SK-N-SH treated with all-trans-retinoic acid at 6 μM for 48 hours (cell line): ENCODE measurements around the gene KRT72.

Source experiments
- ATAC-seq: fragments of 200-7000 bp; cut with Tn5 transposase; 3 replicates; pipeline ENCODE4 v1.9.1; 2020; ENCODE audit warnings: mild to moderate bottlenecking, moderate library complexity
- ARNTL ChIP-seq: fragments of 450-650 bp; formaldehyde crosslinking; IDR thresholded peaks from 2 replicates; pipeline ENCODE4 v1.5.0; 2020; ENCODE audit warnings: low read depth, mild to moderate bottlenecking, moderate library complexity, borderline replicate concordance
- BACH2 ChIP-seq: fragments of 250-450 bp; sonication (Bioruptor Pico); IDR thresholded peaks from 2 replicates; pipeline ENCODE4 v1.9.0; 2021; ENCODE audit warnings: mild to moderate bottlenecking, borderline replicate concordance
- CREB5 ChIP-seq: fragments of 250-450 bp; sonication (Bioruptor Pico); IDR thresholded peaks from 2 replicates; pipeline ENCODE4 v1.5.1; 2020; ENCODE audit warnings: low read depth, mild to moderate bottlenecking, moderate library complexity
- CSDC2 ChIP-seq: fragments of 250-450 bp; sonication (Bioruptor Pico); IDR thresholded peaks from 2 replicates; pipeline ENCODE4 v1.5.0; 2020; ENCODE audit warnings: mild to moderate bottlenecking, moderate library complexity
- CSRNP3 ChIP-seq: fragments of 250-450 bp; sonication (Bioruptor Pico); IDR thresholded peaks from 2 replicates; pipeline ENCODE4 v1.5.1; 2021; ENCODE audit warnings: mild to moderate bottlenecking, moderate library complexity
- ESRRG ChIP-seq: fragments of 250-450 bp; sonication (Bioruptor Pico); IDR thresholded peaks from 2 replicates; pipeline ENCODE4 v1.6.1; 2021; ENCODE audit warnings: mild to moderate bottlenecking
- GLIS3 ChIP-seq: fragments of 250-450 bp; sonication (Bioruptor Pico); IDR thresholded peaks from 2 replicates; pipeline ENCODE4 v1.5.0; 2020; ENCODE audit warnings: mild to moderate bottlenecking, moderate library complexity
- ISL1 ChIP-seq: fragments of 250-450 bp; sonication (Bioruptor Pico); IDR thresholded peaks from 2 replicates; pipeline ENCODE4 v2.1.2; 2022; ENCODE audit warnings: mild to moderate bottlenecking, moderate library complexity
- OSR1 ChIP-seq: fragments of 250-450 bp; sonication (Bioruptor Pico); IDR thresholded peaks from 2 replicates; pipeline ENCODE4 v1.8.0; 2022; ENCODE audit warnings: moderate library complexity, mild to moderate bottlenecking, inconsistent platforms
- PATZ1 ChIP-seq: fragments of 250-450 bp; sonication (Bioruptor Pico); IDR thresholded peaks from 2 replicates; pipeline ENCODE4 v1.8.0; 2020; ENCODE audit warnings: mild to moderate bottlenecking, moderate library complexity, borderline replicate concordance
- POU6F1 ChIP-seq: fragments of 250-450 bp; sonication (Bioruptor Pico); IDR thresholded peaks from 2 replicates; pipeline ENCODE4 v1.8.0; 2021; ENCODE audit warnings: low read depth, mild to moderate bottlenecking, moderate library complexity, borderline replicate concordance
- PPARA ChIP-seq: fragments of 250-450 bp; sonication (Bioruptor Pico); IDR thresholded peaks from 2 replicates; pipeline ENCODE4 v1.5.0; 2020; ENCODE audit warnings: mild to moderate bottlenecking, borderline replicate concordance
- RARB ChIP-seq: fragments of 250-450 bp; sonication (Bioruptor Pico); IDR thresholded peaks from 2 replicates; pipeline ENCODE4 v1.8.0; 2021; ENCODE audit warnings: mild to moderate bottlenecking, moderate library complexity
- SNAI2 ChIP-seq: fragments of 250-450 bp; sonication (Bioruptor Pico); IDR thresholded peaks from 2 replicates; pipeline ENCODE4 v1.5.0; 2020; ENCODE audit warnings: mild to moderate bottlenecking, moderate library complexity
- TCF4 ChIP-seq: fragments of 250-450 bp; sonication (Bioruptor Pico); IDR thresholded peaks from 2 replicates; pipeline ENCODE4 v1.8.0; 2021; ENCODE audit warnings: mild to moderate bottlenecking, moderate library complexity, borderline replicate concordance
- TOX ChIP-seq: fragments of 250-450 bp; sonication (Bioruptor Pico); IDR thresholded peaks from 2 replicates; pipeline ENCODE4 v1.8.0; 2021; ENCODE audit warnings: mild to moderate bottlenecking, moderate library complexity, borderline replicate concordance
- TSHZ2 ChIP-seq: fragments of 250-450 bp; sonication (Bioruptor Pico); IDR thresholded peaks from 2 replicates; pipeline ENCODE4 v1.5.0; 2020; ENCODE audit warnings: mild to moderate bottlenecking, moderate library complexity
- ZC3H10 ChIP-seq: fragments of 250-450 bp; sonication (Bioruptor Pico); IDR thresholded peaks from 2 replicates; pipeline ENCODE4 v1.5.1; 2021; ENCODE audit warnings: mild to moderate bottlenecking, moderate library complexity
- ZFP3 ChIP-seq: fragments of 250-450 bp; sonication (Bioruptor Pico); IDR thresholded peaks from 2 replicates; pipeline ENCODE4 v1.5.0; 2020; ENCODE audit warnings: mild to moderate bottlenecking, moderate library complexity
- ZFP30 ChIP-seq: fragments of 450-650 bp; formaldehyde crosslinking; IDR thresholded peaks from 2 replicates; pipeline ENCODE4 v1.5.0; 2022; ENCODE audit warnings: mild to moderate bottlenecking, moderate library complexity
- ZNF8 ChIP-seq: fragments of 450-650 bp; formaldehyde crosslinking; IDR thresholded peaks from 2 replicates; pipeline ENCODE4 v1.5.0; 2020; ENCODE audit warnings: mild to moderate bottlenecking, moderate library complexity

Gene KRT72

GRCh38 chr12:52631676-52632459, 30.6 kb upstream of the KRT72 start:
- TF ChIP-seq ARNTL (CRISPR knock-in tag): no peak
- TF ChIP-seq PATZ1 (CRISPR knock-in tag): no peak
- TF ChIP-seq BACH2 (CRISPR knock-in tag): no peak
- TF ChIP-seq TCF4 (CRISPR knock-in tag): no peak
- no peak for TF ChIP-seq ZC3H10
- no peak for TF ChIP-seq PPARA (CRISPR knock-in tag)
- no peak for TF ChIP-seq TSHZ2 (CRISPR knock-in tag)
- no peak for TF ChIP-seq POU6F1 (CRISPR knock-in tag)
- TF ChIP-seq CSRNP3 (CRISPR knock-in tag): no peak
- TF ChIP-seq ZNF8 (CRISPR knock-in tag): no peak
- TF ChIP-seq CREB5 (CRISPR knock-in tag): no peak
- TF ChIP-seq TOX (CRISPR knock-in tag): no peak
- TF ChIP-seq CSDC2 (CRISPR knock-in tag): no peak
- TF ChIP-seq ZFP3: no peak
- TF ChIP-seq ISL1: no peak
- no peak for TF ChIP-seq ESRRG
- TF ChIP-seq, all 23 proteins: peak for 0
- no peak for ATAC-seq

- no peak for TF ChIP-seq SNAI2 (CRISPR knock-in tag)
- TF ChIP-seq PATZ1 (CRISPR knock-in tag): no peak
- TF ChIP-seq OSR1 (CRISPR knock-in tag): no peak
- no peak for TF ChIP-seq CREB5 (CRISPR knock-in tag)
- no peak for TF ChIP-seq TCF4 (CRISPR knock-in tag)
- TF ChIP-seq ARNTL (CRISPR knock-in tag): no peak
- TF ChIP-seq GLIS3 (CRISPR knock-in tag): no peak
- TF ChIP-seq ISL1: no peak
- no peak for TF ChIP-seq ZFP30 (CRISPR knock-in tag)
- no peak for TF ChIP-seq RARB (CRISPR knock-in tag)
- no peak for TF ChIP-seq CSDC2 (CRISPR knock-in tag)
- TF ChIP-seq ESRRG: no peak
- TF ChIP-seq TOX (CRISPR knock-in tag): no peak
- ATAC-seq: no peak
Measured at GRCh38 chr12:52631264-52631663, 30.0 kb upstream of the KRT72 start.
